ENCODE measurements around the gene CLMN. TPM values are rescaled to one million over a fixed set of nuclear protein-coding genes. Genes with fewer than 3 reads are reported as not detected.
A peak's percentile ranks its signal among the peaks of the same experiment; 100 is the strongest.

CLMN gene
- total and polyA plus RNA-seq, 2 of the 4 experiments (the other 2 are of a cell fraction), result 0.10 to 0.18 TPM

DNA sequence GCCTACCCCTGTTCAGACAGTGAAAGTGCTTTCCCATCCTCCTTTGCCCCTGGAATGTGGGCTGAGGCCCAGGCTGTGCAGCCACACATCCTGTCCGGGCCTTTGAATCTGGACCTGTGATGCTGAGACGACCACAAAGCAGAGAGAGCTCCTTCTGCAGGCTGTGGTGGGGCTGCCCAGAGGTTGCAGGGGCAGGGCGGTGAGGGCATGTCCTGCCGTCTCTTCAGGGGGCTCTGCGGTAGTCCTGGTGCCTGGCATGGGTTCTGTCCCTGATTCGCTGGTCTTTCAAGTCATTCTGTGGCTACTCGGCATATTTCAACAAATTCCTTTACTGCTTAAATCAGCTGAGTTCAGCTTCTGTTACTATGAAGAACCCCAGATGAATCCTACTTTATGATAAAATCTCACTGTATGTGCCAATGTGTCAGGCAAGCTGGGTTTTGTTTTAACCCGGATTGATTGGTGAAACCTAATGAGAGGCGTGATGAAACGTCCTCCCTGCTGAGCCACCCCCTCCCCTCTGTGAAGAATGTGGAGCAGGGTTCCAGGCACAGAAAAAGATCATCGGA is 99.0 kb downstream of the CLMN start:
- Histone ChIP-seq H3K9me3 (ENCODE audit: control insufficient read depth, insufficient read depth, low read length) (no peaks in the 10 kb centered on the region), H3K4ac (ENCODE audit: low read depth, low read length) (no peak overlapping the region), H3K79me1 (ENCODE audit: low read depth in 1 of 2, low read length in 2 of 2) (no peaks in the 10 kb centered on the region), H2AFZ (replicated peaks; ENCODE audit: low read length, poor library complexity) (no peak overlapping the region), H3K14ac (replicated peaks; ENCODE audit: low read depth, low read length) (no peak overlapping the region), H4K91ac (ENCODE audit: insufficient read depth, low read depth, low read length) (no peak overlapping the region), H3K9ac (ENCODE audit: low read depth, low read length) (no peak overlapping the region), H3K4me2 (ENCODE audit: low read depth, low read length) (no peak overlapping the region; the same call in 1 of the 2 replicates), H2BK120ac (ENCODE audit: low read depth, low read length) (no peak overlapping the region), H4K5ac (ENCODE audit: low read depth, low read length) (no peak overlapping the region), H3K27ac (ENCODE audit: insufficient read depth, low read length) (no peak overlapping the region), H3K27me3 (ENCODE audit: control insufficient read depth, insufficient read depth, low read length) (no peaks in the 10 kb centered on the region), H3K18ac (ENCODE audit: low read depth, low read length) (no peak overlapping the region), H3K56ac (ENCODE audit: extremely low read depth, insufficient read depth, low read length) (no peak overlapping the region), H2BK20ac (ENCODE audit: low read depth, low read length) (no peak overlapping the region), H3K36me3 (ENCODE audit: control insufficient read depth, insufficient read depth, low read length) (no peaks in the 10 kb centered on the region), H2AK9ac (replicated peaks; ENCODE audit: low read depth, low read length, poor library complexity) (no peak overlapping the region), H3K4me1 (ENCODE audit: control insufficient read depth, insufficient read depth, low read length) (peaks cover 2% of the 10 kb centered on the region; the same call in 1 of the 2 replicates), H3K4me3 (ENCODE audit: insufficient read depth, low read depth, low read length) (no peak overlapping the region), H3K23ac (ENCODE audit: low read depth, low read length) (no peak overlapping the region), H2BK15ac (ENCODE audit: low read depth, low read length) (no peak overlapping the region), H3K9me1 (ENCODE audit: insufficient read depth, low read length) (no peaks in the 10 kb centered on the region), H4K8ac (ENCODE audit: low read depth in 2 of 2, low read length in 2 of 2) (no peak overlapping the region), H4K20me1 (ENCODE audit: insufficient read depth, low read length) (no peaks in the 10 kb centered on the region), H2AK5ac (ENCODE audit: low read depth, low read length) (no peak overlapping the region), H2BK5ac (ENCODE audit: low read depth, low read length, poor library complexity, severe bottlenecking) (no peak overlapping the region)
- ChIA-PET CTCF (no interaction called here), POLR2A (ENCODE audit: unreplicated experiment) (no interaction called here)
- peak; percentile 23 for DNase-seq
- no TSS peak for BruUV-seq (replicated peaks)
- ATAC-seq (ENCODE audit: low read depth), result peak; percentile 68
- intact Hi-C loops (cut with micrococcal nuclease), result loop anchor here (10.0 kb wide), 1 partner anchor 314 kb away; the partner anchor contains the start of gene GLRX5
- TF ChIP-seq RCOR1 (IDR thresholded peaks at IDR 0.05; ENCODE audit: insufficient replicate concordance, low read length), result no peak
- dilution Hi-C loops (cut with HindIII; ENCODE audit: low sequenced_read_pairs, unreplicated experiment), result no loop called here
- no CpG with 5 or more reads among the region's 11 CpGs for WGBS, 2 experiments (ENCODE audit: extremely low coverage in 2 of 2, insufficient read length in 1 of 2)
- in situ Hi-C loops (cut with MboI; ENCODE audit: low sequenced_read_pairs), result no loop called here

Data from IMR-90 (cell line).